Epithelial cell of prostate (primary cell): ENCODE data around the gene C2orf80.

Experiments
- DNase-seq: peaks from one replicate; pipeline ENCODE4 v3.0.0-alpha.2; 2011; ENCODE audit warnings: low read depth, low spot score
- H3K27ac ChIP-seq: fragments of 450-650 bp; 2 replicates; pipeline ENCODE4 v1.5.1; 2017; ENCODE audit warnings: mild to moderate bottlenecking

C2orf80 gene

DNA sequence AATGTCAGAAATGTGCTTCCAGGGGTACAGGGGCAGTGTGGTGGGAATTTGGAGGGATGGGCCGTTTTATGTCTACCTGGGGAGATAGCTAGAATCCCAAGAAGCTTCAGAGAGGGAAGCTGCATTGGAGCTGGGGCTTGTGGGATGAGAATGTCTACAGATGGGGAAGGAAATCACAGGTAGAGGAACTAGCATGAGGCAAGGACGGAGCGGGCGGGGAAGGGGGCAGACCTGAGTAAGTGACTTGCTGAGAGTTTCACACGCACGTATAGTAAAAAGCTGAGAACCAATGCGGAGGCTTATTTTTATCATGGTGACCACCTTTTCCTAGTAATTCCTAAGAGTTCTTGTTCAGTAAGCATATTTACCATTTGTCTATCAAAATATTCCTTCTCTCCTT lies 6.3 kb downstream of the C2orf80 start:
- DNase-seq, result no peak
- no peak overlapping the region for H3K27ac ChIP-seq

DNA sequence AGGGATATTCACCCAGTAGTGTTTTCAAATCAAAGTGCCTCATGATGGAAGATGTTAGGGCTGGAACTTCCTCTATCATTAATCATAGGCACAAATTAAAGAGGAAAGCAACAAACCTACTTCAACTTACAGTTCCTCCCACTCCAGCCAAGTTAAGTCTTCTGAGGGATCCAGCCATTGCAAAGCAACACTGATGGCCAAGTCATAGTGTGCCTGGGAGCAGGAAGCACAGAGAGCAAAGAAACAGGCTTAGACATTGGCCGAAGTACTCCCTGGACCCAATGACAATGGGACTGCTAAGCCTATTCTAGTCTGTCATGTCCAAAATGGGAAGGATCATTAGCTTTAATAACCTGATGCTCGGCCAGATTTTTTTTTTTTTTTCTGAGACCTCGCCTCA lies 7.0 kb downstream of the C2orf80 start:
- no peak overlapping the region for H3K27ac ChIP-seq
- DNase-seq, result no peak

DNA sequence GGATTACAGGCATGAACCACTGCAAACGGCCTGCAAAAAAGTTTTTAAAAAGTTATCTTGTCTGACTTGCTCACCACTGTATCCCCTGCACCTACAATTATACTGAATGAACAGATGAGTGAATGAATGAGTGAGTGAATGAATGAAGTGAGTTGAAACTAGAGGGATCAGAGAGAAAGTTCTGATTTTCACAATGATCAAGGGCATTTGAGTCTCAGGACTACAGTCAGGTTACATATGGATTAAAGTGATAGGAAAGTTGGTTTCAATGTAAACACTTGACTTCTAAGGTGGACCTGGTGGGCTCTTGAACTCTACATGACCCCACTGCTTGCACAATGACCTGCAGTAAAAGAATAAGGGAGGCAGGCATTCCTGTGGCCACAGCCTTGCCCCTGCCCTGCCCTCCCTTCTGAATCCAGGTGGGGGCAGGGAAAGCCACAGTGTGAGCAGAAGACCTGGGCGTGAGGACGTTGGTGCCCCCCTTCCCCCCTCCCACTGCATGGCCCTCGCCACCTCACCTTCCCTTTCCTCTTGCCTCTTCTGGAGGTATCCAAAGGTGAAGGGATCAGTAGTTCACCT lies 10.7 kb downstream of the C2orf80 start:
- no peak overlapping the region for H3K27ac ChIP-seq
- DNase-seq, result no peak

DNA sequence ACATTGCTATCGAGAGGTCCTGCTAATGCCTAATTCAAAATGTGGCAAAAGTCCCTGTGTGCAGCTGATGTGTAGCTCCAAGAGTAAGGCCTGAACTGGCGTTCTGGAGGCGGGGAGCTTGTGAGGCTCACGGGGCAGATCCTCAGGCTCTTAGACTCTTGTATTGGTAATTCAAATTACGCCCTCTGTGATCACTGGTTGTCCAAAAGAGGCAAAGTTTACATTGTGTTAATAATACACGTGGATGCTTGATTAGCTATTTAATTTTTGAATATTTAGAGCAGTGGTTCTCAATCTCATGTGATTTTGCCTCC lies 14.0 kb downstream of the C2orf80 start:
- no peak overlapping the region for H3K27ac ChIP-seq
- no peak for DNase-seq

DNA sequence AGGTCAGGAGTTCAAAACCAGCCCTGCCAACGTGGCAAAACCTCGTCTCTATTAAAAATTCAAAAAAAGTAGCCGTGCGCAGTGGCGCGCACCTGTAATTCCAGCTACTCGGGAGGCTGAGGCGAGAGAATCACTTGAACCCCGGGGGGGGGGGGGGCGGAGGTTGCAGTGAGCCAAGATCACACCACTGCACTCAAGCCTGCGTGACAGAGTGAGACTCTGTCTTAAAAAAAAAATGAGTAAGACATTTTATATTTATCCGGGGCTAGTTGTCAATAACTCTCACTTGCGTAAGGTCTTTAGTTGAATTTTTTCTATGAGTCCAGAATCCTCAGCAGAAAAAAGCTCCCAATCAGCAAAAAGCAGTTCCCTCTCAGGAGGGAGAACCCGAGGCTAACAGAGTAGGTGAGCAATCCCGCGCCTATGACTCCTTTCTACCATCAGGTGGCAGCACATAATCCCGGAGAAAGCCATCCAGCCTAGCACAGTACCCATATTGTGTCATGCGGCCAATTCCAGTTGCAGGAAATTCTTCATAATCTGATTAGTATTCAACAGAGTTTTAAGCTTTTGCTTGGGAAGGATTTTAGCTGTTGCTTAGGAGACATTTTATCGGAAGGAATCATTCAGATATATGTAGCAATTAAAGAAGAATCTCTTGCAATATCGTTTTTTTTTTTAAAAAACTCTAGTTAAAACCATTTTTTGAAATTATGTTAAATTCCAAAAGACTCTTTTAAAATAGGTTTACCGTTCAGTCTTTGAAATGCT lies 14.6 kb downstream of the C2orf80 start:
- peak; percentile 8 for DNase-seq
- H3K27ac ChIP-seq, result no peak overlapping the region

DNA sequence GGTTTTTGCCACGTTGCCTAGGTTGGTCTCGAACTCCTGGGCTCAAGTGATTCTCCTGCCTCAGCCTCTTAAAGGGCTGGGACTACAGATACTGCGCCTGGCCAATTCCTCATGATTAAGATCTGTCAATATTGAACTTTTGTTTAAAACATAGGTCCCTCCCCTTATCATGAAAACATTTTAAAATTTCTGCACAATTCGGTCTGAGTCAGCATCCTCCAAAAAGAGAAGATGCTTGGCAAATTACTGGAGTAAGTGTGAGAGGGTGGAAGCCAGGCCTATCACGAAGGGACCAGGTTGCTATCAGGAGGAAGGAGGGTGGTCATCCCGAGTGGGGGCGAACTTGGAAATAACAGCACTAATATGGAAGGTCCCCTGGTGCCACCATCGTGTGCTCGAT lies 15.7 kb downstream of the C2orf80 start:
- no peak overlapping the region for H3K27ac ChIP-seq
- no peak for DNase-seq

DNA sequence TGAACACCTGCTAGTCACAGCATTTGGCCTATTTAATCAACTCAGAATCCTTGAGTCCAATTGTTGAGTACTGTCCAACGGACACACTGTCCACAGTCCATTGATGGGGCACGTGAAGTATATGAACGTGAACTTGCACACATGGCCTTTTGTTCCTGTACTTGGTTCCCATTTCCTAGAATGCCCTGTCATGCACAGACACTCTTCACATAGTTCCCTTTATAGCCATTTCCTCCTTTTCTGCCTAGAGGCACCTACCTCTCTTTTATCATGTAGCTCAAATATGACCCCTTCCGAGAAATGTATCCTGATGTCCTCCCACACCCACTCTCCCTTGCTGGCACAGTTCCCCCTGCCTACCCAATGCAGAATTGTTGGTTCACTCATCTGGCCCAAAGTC lies 17.7 kb downstream of the C2orf80 start:
- no peak overlapping the region for H3K27ac ChIP-seq
- DNase-seq, result no peak

DNA sequence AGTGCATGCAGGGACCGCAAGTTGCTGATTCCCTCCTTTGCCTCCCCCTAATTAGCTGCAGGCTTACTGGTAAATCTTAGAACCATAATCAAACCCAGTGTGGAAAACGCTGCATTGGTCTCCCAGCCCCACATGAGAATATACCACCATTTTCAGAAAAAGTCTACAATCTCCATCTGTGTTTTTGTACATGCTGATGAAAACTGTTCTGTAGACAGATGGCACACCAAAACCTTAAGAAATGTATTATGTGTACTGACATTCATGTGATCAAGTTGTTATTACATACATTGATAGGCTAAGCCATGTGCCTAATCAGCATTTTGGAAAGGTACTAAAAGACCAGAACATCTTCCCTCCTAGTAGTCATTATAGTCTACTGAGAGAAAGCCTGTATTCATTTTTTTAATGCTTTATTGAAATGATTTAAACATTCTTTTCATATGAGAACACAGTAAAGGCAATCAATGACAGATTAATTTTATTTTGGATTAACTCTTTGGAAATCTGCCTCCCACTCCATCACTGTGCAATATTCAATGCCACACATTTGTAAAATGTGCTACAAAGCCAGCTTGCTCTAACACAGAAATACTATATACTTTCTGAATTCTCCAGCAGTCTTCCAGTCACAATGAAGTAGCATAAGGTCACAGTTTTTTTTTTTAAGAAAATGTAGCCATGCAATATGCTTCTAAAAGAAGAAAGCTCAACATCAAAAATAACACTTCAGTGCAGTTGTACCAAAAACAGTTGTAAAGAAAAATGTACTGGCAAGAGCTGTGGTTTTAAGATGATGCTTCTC lies 24.7 kb downstream of the C2orf80 start:
- no peak overlapping the region for H3K27ac ChIP-seq
- no peak for DNase-seq

DNA sequence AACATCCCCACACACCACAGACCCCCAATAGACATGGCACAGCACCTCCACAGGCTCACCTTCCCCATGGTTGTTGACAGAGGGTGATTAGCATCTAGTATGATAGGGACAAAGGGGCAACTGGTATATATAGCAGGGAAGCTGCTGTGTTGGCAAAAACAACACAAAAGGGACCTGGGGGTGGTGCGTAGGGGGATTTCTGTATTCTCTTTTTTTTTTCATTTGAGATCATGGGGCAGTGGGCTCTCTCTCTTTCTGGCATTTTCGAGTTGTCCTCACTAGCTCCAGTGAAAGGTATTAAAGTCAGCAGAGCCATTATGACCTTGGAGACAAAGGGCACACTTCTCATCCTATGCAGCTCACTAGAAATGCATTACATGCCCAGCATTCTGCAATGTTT lies 26.3 kb downstream of the C2orf80 start, which contains the start of gene CRYGA:
TSS of gene CRYGA (minus strand) at position 101 of the 400 bp plus-strand sequence. CDS start at position 68, 33 bp downstream.
- no peak within 1 kb of the TSS for H3K27ac ChIP-seq
- no peak for DNase-seq

DNA sequence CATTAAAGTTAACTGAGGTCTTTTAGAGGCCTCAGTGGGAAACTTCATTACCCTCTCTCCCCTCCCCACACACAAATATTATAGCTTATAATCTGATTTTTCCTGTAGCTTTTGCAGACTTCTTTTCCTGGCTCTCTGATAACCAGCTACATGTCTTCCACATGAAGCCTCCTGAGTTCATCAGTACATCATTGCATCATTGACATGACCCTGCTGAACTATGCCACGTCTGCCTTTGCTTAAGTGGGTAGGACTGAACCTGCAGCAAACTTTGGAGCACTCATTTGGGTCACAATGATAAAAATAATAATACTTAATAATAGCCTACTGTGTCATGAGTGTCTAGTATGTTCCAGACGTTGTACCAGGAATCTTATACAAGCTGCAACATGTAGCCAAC lies 33.4 kb downstream of the C2orf80 start:
- H3K27ac ChIP-seq, result no peak overlapping the region
- no peak for DNase-seq

DNA sequence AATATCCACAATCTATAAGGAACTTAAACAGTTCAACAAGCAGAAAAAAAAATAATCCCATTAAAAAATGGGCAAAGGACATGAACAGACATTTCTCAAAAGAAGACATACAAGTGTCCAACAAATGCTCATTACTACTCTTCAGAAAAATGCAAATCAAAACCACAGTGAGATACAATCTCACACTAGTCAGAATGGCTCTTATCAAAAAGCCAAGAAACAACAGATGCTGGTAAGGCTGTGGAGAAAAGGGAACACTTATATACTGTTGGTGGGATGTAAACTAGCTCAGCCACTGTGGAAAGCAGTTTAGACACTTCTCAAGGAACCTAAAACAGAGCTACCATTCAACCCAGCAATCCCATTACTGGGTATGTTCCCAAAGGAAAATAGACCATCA lies 36.7 kb downstream of the C2orf80 start:
- no peak overlapping the region for H3K27ac ChIP-seq
- no peak for DNase-seq

DNA sequence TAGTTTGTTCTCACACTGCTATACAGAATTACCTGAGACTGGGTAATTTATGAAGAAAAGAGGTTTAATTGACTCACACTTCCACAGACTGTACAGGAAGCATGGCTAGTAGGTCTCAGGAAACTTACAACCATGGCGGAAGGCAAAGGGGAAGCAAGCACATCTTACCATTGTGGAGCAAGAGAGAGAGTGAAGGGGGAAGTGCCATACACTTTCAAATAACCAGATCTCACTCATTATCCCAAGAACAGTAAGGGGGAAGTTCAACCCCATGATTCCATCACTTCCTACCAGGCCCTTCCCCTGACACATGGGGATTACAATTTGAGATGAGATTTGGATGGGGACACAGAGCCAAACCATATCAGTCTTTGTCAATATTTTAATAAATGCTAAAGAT lies 38.9 kb downstream of the C2orf80 start:
- no peak for DNase-seq
- H3K27ac ChIP-seq, result no peak overlapping the region

DNA sequence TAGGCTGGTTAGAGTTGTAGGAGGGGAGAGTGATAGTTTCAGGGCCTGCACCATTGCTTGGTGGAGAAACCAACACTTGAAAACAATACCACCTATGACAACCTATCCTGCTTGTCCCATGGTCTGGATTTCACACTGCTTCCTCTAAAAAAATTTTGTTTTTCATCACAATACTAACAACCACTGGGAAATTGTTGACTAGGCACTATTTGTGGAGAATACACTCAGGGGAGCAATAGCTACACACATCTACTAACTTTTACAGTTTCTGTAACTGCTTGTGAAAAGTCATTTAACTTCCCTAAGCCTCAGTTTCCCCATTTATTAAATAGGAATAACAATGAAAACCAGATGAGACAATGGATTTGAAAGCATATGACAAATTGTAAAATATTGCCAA lies 39.7 kb downstream of the C2orf80 start:
- no peak for DNase-seq

DNA sequence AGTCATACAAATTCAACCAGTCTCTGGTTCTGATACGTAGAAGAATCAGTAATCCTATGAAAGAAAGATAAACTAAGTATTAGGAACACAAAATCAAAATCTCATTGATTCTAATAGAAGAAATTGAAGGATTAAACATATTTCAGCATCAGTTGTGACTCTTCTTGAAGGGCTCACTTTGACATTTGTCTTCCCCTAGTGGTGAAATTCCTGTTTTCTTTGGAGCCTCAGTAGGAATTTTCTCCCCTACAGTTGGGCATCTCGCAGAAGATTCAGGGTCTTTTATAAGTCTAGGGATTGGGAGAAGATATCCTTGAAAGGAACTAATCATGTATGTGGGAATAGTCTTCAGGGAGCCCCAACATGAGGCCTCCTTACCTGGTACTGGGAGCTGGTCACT lies 41.0 kb downstream of the C2orf80 start:
- no peak for DNase-seq
- H3K27ac ChIP-seq, result no peak overlapping the region

More for the DNA sequence above, 39.7 kb downstream of the C2orf80 start:
- H3K27ac ChIP-seq, result no peak overlapping the region

DNA sequence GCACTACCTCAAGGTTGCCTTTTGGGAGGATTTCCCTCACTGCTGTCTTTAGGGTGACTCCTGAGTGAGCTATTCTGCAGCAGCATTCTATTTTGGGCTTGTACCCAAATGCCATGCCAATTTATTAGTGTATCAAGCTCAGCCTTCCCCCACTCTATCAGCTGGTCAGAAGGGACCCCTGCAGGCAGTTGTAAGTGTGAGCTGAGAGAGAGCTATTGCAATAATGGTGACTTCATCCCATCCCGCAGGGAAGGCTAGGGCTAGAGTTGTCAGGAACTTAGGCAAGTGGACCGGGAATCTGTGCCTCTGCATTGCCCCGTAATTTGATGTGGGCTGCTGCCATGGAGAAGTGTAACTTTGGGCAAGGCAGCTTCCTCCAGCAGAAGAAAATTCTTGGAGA lies 42.1 kb downstream of the C2orf80 start:
- DNase-seq, result no peak

DNA sequence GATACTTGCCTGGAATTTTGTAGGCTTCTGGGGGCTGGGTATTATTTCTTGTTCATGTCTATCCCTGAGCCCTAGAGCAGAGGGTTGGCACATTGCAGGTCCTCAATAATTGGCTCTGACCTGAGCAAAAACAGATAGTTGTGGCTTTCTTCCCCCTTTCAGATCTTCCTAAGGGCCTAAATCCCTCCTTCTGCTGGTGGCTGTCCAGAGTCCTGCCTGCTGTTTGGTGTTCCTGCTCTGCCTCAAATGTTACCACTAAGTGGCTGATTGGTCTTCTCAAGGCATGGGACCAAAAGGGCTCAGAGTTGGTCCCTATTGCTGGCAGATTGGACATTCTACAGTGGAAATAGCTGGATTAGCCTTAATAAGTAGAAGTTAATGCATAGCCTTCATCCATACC lies 42.8 kb downstream of the C2orf80 start:
- H3K27ac ChIP-seq, result no peak overlapping the region
- no peak for DNase-seq

More for the DNA sequence above, 42.1 kb downstream of the C2orf80 start:
- H3K27ac ChIP-seq, result no peak overlapping the region

DNA sequence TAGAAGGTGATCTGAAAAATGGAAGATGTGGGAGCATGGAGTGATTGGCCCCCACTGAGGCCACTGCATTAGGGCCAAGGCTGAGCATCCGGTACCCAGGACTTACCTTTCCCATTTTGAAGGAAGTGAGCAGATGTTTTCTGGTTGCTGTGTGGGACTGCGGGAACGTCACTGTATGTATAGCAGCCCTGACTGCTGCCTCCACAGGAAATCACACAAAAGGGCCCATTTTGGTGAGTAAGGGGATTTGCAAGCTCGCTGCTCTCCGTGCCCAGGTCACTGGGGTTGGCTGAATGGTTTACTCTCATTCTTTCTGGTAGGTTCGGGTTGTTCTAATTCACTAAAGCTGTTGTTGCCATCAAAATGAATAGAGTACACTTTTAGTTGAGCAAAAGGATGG lies 43.8 kb downstream of the C2orf80 start, which contains the start of gene CRYGB:
TSS of gene CRYGB (minus strand) at position 153 of the 400 bp plus-strand sequence. CDS start at position 115, 38 bp downstream.
- DNase-seq, result no peak

DNA sequence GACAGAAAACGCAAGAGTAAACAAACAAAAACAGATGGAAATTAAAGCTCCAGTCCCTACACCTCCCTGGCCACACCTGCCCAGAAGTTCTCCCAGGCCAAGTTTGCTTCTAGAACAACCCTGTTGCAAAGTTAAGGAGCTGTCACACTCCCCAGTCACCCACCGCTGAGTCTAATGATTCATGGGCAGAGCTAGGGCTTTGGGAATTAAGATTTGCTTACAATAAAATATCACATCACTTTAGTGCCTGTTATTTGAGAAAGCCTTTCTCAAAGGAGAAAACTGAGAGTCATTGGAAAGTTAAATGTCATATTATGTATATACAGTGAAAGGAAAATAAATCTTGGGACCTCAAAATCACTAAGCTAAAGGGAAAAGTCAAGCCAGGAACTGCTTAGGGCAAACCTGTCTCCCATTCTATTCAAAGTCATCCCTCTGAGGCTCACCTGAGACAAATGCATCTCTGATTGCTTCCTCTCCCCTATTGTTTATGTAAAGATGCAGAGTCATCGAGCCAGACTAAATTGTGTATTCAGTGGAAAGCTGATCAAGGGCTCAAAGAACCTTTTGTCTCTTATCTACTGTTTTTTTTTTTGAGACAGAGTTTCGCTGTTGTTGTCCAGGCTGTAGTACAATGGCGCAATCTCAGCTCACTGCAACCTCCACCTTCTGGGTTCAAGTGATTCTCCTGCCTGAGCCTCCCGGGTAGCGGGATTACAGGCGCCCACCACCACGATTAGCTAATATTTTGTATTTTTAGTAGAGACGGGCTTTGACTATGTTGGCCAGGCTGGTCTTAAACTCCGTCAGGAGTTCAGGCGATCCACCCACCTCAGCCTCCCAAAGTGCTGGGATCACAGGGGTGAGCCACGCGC lies 46.7 kb downstream of the C2orf80 start:
- H3K27ac ChIP-seq, result no peak overlapping the region

More for the DNA sequence above, 43.8 kb downstream of the C2orf80 start, which contains the start of gene CRYGB:
- H3K27ac ChIP-seq, result no peak within 1 kb of the TSS

DNA sequence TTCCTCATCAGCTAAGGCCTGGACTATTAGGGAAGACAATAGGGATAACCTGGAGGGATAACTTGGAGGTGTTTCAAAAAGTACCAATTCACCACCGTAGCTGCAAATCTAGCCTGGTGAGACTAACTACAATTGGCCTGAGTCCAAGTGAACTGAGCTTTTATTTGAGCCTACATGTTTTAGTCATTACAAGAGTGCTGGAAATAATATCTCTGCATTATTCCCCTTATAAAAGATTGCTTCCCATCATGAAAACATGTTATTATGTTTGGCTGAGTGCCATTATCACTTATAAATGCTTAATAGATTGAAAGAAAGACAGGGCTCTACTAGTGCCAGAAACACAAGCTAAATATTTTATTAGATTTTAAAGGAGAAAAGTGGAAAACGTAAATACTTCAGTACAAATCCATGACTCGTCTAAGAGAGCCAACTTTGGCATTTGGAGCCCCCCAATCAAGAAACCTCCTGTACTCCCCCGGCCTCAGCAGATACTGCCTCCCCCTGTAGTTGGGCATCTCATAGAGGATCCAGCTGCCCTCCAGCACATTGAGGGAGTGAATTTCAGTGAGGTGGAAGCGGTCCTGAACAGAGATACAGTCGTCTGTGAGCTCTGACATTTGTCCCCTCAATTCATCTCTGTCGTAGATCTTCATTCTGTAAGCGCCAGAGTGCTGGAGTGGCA lies 47.4 kb downstream of the C2orf80 start:
- H3K27ac ChIP-seq, result no peak overlapping the region
- no peak for DNase-seq

More for the DNA sequence above, 46.7 kb downstream of the C2orf80 start:
- no peak for DNase-seq

DNA sequence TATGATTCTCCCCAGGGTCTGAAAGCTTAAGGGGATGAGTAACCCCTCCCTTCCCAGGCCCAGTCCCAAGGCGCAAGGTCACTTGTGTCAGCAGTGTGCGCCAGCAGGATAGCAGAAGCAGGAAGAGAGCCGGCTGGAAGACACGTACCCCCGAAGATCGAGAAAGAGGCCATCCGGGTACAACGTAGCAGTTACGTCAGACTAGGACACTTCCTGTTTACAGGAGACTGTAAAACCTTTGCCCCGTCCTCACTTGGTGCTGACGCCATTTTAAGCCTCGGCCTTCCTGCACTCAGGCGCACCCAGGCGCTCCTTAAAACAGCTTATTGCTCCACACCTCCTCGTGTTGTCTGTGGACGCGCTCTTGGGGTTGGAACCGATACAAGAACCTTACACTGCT lies 50.4 kb downstream of the C2orf80 start:
- H3K27ac ChIP-seq, result no peak overlapping the region
- DNase-seq, result no peak
